ENCODE measurements around the gene SUN3. TPM values are rescaled to one million over a fixed set of nuclear protein-coding genes. Genes with fewer than 3 reads are reported as not detected.
"Not testable (repeated sequence)": the region's sequence is repeated elsewhere in the genome, so short reads cannot be mapped to it uniquely, and the experiment has no call there.

Gene SUN3
- total RNA-seq, 2 donors from 2014 or later, result not detected

DNA sequence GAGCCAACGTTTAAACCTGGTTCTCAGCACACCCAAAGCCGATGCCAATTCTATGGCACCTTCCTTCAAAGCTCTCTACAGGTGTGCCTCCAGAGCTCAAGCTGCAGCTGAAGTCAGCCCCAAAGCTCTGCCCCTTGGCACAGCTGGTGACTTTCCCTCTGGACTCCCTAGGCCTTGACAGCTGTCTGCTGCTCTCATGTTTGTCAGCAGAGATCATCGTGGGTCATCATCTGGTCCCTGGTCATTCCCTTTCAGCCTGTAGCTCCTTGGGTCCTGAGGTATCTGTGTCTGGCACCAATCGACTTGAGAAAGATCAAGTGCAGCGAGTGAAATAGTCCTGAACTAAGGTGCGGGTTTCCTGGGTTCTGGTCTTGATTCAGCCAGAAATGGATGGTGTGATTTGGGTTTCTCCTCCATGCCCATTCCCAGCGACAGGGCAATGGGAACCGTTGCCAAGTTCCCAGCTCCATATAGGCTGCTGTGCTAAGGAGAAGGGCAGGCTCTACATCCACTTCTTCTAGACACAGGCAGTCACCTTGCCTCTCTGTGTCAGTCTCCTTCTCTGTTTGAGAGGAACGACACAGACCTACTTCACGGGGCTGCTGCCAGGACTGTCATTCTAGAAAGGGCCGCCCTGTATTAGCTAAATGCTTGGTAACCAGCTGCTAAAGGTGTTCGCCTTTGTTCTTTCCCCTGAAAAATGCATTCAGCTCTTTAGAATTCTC lies 84.2 kb downstream of the SUN3 start:
- no peak overlapping the region for H3K27ac Mint-ChIP-seq
- H3K36me3 Mint-ChIP-seq (ENCODE audit: low read depth), result no peaks in the 10 kb centered on the region
- no peaks in the 10 kb centered on the region for H3K9me3 ChIP-seq (ENCODE audit: control insufficient read depth, low read length, poor library complexity, severe bottlenecking)
- H3K4me1 Mint-ChIP-seq, result peaks cover 4% of the 10 kb centered on the region
- no peak overlapping the region for H3K4me3 Mint-ChIP-seq
- no peak for DNase-seq
- H3K27me3 Mint-ChIP-seq, result no peaks in the 10 kb centered on the region
- ATAC-seq, result no peak

- DNase-seq, result no peak
- no peaks in the 10 kb centered on the region for H3K27me3 Mint-ChIP-seq
- H3K4me1 Mint-ChIP-seq, result peaks cover 4% of the 10 kb centered on the region
Observed at GRCh38 chr7:47943676-47944474, 85.0 kb downstream of the SUN3 start.

GRCh38 chr7:47942651-47943050 lies 86.3 kb downstream of the SUN3 start:
- not testable (repeated sequence) for H3K27me3 Mint-ChIP-seq; H3K4me3 Mint-ChIP-seq; DNase-seq; H3K27ac Mint-ChIP-seq; H3K36me3 Mint-ChIP-seq (ENCODE audit: low read depth); ATAC-seq; H3K9me3 ChIP-seq (ENCODE audit: control insufficient read depth, low read length, poor library complexity, severe bottlenecking); H3K4me1 Mint-ChIP-seq

More at GRCh38 chr7:47943676-47944474, 85.0 kb downstream of the SUN3 start:
- H3K9me3 ChIP-seq (ENCODE audit: control insufficient read depth, low read length, poor library complexity, severe bottlenecking), result no peaks in the 10 kb centered on the region
- no peak for ATAC-seq
- no peak overlapping the region for H3K4me3 Mint-ChIP-seq
- no peaks in the 10 kb centered on the region for H3K36me3 Mint-ChIP-seq (ENCODE audit: low read depth)
- H3K27ac Mint-ChIP-seq, result no peak overlapping the region

- no peaks in the 10 kb centered on the region for H3K9me3 ChIP-seq (ENCODE audit: control insufficient read depth, low read length, poor library complexity, severe bottlenecking)
- peaks cover 2% of the 10 kb centered on the region for H3K36me3 Mint-ChIP-seq (ENCODE audit: low read depth)
- H3K27me3 Mint-ChIP-seq, result no peaks in the 10 kb centered on the region
- H3K4me3 Mint-ChIP-seq, result no peak overlapping the region
- H3K27ac Mint-ChIP-seq, result no peak overlapping the region
- DNase-seq, result no peak
- H3K4me1 Mint-ChIP-seq, result peaks cover 9% of the 10 kb centered on the region
- ATAC-seq, result no peak
Observed at GRCh38 chr7:47942132-47942531, 86.8 kb downstream of the SUN3 start.

GRCh38 chr7:47941136-47941844 lies 87.6 kb downstream of the SUN3 start:
- DNase-seq (no peak), ATAC-seq (no peak)
- Mint-ChIP-seq H3K27ac (no peak overlapping the region), H3K4me3 (no peak overlapping the region), H3K36me3 (ENCODE audit: low read depth) (peaks cover 2% of the 10 kb centered on the region), H3K4me1 (peaks cover 6% of the 10 kb centered on the region), H3K27me3 (no peaks in the 10 kb centered on the region)
- no peaks in the 10 kb centered on the region for H3K9me3 ChIP-seq (ENCODE audit: control insufficient read depth, low read length, poor library complexity, severe bottlenecking)

DNA sequence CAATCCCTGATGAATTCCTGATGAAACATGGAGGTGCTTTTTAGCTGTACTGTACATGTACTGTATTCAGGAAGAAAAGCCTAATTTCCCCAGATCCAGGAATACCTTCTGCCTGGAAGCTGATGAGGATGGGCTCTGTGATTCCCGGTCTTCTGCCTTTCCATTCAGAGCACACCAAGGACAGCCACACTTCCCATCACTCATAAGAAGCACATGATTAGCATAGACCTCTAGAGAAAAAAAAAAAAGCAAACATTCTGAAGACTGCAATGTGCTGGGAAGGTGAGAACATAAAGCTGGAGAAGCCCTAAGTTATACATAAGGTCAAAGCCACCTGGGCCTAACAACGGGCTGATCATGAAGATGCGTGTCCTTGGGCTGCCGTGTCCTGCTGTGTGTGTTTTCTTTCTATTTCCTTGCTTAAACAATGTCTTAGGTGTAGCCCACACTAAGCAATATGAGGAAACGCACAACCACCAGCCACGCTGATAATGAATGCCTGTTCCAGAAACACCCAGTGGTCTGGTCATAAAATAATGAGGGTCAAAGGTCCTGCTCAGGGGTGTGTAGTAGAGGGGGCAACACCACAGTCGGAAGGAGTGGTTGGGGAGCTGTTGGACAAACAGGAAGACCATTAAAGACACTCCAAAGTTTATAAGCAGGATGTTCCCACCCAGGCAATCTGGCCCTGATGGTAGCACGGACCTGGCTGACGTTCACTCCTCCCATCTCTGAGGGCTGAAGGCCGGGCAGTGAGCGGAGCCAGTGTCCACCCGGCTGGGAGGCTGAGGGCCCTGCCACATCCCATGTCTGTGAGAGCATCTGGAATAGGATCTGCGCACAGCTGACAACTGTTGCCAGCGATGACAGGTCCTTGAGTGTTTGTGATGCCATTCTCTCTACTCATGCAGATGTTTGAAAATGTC lies 88.6 kb downstream of the SUN3 start:
- Mint-ChIP-seq H3K27ac (no peak overlapping the region), H3K4me1 (peaks cover 5% of the 10 kb centered on the region), H3K4me3 (no peak overlapping the region), H3K27me3 (no peaks in the 10 kb centered on the region), H3K36me3 (ENCODE audit: low read depth) (peaks cover 2% of the 10 kb centered on the region)
- no peak for ATAC-seq
- DNase-seq, result no peak
- H3K9me3 ChIP-seq (ENCODE audit: control insufficient read depth, low read length, poor library complexity, severe bottlenecking), result no peaks in the 10 kb centered on the region

- no peak overlapping the region for H3K4me3 Mint-ChIP-seq
- ATAC-seq (no peak), DNase-seq (no peak)
- H3K27me3 Mint-ChIP-seq, result no peaks in the 10 kb centered on the region
- H3K36me3 Mint-ChIP-seq (ENCODE audit: low read depth), result peaks cover 2% of the 10 kb centered on the region
- H3K27ac Mint-ChIP-seq, result no peak overlapping the region
- peaks cover 5% of the 10 kb centered on the region for H3K4me1 Mint-ChIP-seq
- no peaks in the 10 kb centered on the region for H3K9me3 ChIP-seq (ENCODE audit: control insufficient read depth, low read length, poor library complexity, severe bottlenecking)
Observed at GRCh38 chr7:47939425-47940036, 89.4 kb downstream of the SUN3 start.

GRCh38 chr7:47938574-47939165 lies 90.2 kb downstream of the SUN3 start:
- H3K36me3 Mint-ChIP-seq (ENCODE audit: low read depth), result peaks cover 2% of the 10 kb centered on the region
- no peak overlapping the region for H3K27ac Mint-ChIP-seq
- DNase-seq, result no peak
- no peaks in the 10 kb centered on the region for H3K9me3 ChIP-seq (ENCODE audit: control insufficient read depth, low read length, poor library complexity, severe bottlenecking)
- no peak for ATAC-seq
- H3K4me1 Mint-ChIP-seq, result peaks cover 5% of the 10 kb centered on the region
- H3K27me3 Mint-ChIP-seq, result no peaks in the 10 kb centered on the region
- H3K4me3 Mint-ChIP-seq, result no peak overlapping the region

DNA sequence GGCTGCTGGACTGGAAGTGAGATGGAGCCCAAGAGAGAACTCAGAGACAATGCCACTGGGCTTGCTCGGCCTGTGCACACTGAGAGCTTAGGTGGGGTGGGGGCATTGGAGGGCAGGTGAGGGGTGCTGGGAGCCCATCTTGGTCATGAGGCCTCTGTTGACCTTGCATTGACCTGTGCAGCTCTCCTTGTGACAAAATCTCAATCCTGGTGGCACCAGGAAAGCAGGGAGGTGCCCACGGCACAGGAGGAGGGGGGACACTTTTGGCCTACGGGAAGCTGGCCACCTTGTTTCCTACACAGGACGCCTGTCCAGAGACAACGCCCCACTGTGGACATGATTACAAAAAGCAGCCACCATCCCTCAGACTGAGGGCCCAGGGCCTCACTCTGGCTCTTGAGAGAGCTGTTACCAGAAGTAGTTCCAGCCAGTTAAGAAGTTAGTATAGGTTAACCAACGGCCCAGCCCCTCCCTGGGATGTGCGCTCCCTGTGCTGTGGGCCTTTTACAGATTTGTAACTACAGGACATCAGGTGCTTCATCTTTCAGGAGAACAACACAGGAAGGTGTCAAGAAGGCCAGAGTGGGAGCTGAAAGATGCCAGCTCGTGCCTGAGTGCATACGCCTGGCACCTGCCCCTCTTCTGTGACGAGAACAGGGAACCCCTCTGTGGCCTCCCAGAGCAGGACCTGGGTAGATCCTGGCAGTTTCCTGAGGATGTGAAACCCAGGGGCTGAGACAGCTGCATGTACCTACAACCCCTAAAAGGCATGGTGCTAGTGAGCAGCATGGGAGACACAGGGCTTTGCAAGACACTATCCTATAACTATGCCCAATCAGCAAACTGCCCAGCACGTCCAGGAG lies 91.0 kb downstream of the SUN3 start:
- H3K27me3 Mint-ChIP-seq, result no peaks in the 10 kb centered on the region
- DNase-seq, result no peak
- H3K9me3 ChIP-seq (ENCODE audit: control insufficient read depth, low read length, poor library complexity, severe bottlenecking), result no peaks in the 10 kb centered on the region
- no peak for ATAC-seq
- peaks cover 5% of the 10 kb centered on the region for H3K4me1 Mint-ChIP-seq
- peaks cover 2% of the 10 kb centered on the region for H3K36me3 Mint-ChIP-seq (ENCODE audit: low read depth)
- no peak overlapping the region for H3K27ac Mint-ChIP-seq
- no peak overlapping the region for H3K4me3 Mint-ChIP-seq

All from T-helper 17 cell (primary cell).